ENCODE measurements around the gene ASCC1. TPM values are rescaled to one million over a fixed set of nuclear protein-coding genes. Genes with fewer than 3 reads are reported as not detected.
"Not testable (repeated sequence)": the region's sequence is repeated elsewhere in the genome, so short reads cannot be mapped to it uniquely, and the experiment has no call there.

Gene ASCC1
- total and polyA plus RNA-seq, 8 donors = 5.4 to 26.0 (median 16.0) TPM

DNA sequence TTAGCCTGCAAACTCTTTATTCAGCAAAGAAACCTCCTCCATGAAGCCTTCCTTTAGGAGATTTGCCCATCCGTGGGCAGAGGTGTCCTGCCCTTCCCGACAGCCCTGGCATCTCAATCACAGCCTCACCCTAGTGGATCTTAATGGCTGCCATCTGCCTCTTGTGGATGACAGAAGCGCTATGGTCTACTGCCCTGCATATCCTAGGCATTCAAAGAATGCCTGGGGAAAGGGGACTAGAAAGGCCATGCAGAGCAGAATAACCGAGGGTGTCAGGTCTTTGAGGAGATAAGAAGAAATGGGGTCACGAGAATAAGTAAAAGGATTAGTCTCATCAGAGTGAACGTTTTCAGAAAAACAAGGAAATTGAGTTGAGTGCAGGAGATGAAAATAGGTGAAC lies 70.0 kb downstream of the ASCC1 start:
- 82 to 87% methylated on average over 6 of the region's 6 CpGs for WGBS, 2 donors
- TF ChIP-seq, protein P1, sequence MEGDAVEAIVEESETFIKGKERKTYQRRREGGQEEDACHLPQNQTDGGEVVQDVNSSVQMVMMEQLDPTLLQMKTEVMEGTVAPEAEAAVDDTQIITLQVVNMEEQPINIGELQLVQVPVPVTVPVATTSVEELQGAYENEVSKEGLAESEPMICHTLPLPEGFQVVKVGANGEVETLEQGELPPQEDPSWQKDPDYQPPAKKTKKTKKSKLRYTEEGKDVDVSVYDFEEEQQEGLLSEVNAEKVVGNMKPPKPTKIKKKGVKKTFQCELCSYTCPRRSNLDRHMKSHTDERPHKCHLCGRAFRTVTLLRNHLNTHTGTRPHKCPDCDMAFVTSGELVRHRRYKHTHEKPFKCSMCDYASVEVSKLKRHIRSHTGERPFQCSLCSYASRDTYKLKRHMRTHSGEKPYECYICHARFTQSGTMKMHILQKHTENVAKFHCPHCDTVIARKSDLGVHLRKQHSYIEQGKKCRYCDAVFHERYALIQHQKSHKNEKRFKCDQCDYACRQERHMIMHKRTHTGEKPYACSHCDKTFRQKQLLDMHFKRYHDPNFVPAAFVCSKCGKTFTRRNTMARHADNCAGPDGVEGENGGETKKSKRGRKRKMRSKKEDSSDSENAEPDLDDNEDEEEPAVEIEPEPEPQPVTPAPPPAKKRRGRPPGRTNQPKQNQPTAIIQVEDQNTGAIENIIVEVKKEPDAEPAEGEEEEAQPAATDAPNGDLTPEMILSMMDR (IDR thresholded peaks at IDR 0.05) = no peak
- Histone ChIP-seq H3K9me3 (no peaks in the 10 kb centered on the region), H3K36me3 (no peaks in the 10 kb centered on the region), H3K4me1 (no peaks in the 10 kb centered on the region), H3K27ac (no peak overlapping the region), H3K4me3 (no peak overlapping the region), H3K27me3 (no peaks in the 10 kb centered on the region)
- FAIRE-seq (no peak), ATAC-seq (no peak), DNase-seq (no peak)
- intact Hi-C loops (cut with DNase I) = no loop called here

DNA sequence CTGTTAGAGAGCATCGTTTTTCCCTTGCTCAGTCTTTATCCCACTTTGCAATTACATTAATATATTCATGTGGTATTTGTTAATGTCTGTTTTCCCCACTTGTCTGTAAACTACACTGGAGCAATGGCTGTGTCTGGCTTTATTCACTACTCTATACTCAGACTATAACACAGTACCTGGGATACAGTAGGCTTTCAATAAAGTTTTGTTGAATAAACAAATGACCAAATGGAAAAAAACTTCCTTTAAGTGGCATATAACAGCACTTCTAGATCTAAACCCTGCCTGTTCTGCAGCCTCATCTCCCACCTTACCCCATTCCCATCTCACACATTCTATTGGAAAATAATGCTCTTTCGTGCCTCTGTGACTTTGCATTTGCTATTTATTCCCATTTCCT lies 70.4 kb downstream of the ASCC1 start:
- WGBS, 2 donors = 78 to 80% methylated on average over 2 of the region's 2 CpGs

DNA sequence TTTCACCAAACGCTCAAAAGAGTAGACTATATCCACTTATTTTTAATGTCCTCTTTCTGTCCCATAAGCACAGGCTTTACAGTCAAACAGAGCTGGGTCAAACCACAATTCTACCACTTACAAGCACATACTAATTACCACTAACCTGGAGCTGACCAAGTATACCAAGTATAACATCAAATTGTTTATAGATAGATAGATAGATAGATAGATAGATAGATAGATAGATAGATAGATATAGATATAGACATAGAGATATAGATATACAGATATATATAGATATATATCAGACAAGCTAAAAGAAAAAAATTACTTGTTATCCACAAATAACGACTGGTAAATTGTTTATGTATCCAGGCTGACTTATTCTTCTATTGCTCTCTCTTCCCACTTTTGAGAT lies 75.2 kb downstream of the ASCC1 start:
- Histone ChIP-seq H3K36me3 (no peaks in the 10 kb centered on the region), H3K27ac (no peak overlapping the region), H3K27me3 (no peaks in the 10 kb centered on the region), H3K4me3 (no peak overlapping the region), H3K9me3 (no peaks in the 10 kb centered on the region), H3K4me1 (no peaks in the 10 kb centered on the region)
- WGBS, 2 donors = 90 to 94% methylated on average over 2 of the region's 2 CpGs
- no peak for FAIRE-seq
- no peak for ATAC-seq
- TF ChIP-seq, protein P1 (IDR thresholded peaks at IDR 0.05) = no peak
- intact Hi-C loops (cut with DNase I) = no loop called here
- no peak for DNase-seq

More for the DNA sequence above, 70.4 kb downstream of the ASCC1 start:
- ATAC-seq (no peak), DNase-seq (no peak), FAIRE-seq (no peak)
- Histone ChIP-seq H3K4me1 (no peaks in the 10 kb centered on the region), H3K4me3 (no peak overlapping the region), H3K27me3 (no peaks in the 10 kb centered on the region), H3K27ac (no peak overlapping the region), H3K9me3 (no peaks in the 10 kb centered on the region), H3K36me3 (no peaks in the 10 kb centered on the region)
- intact Hi-C loops (cut with DNase I) = no loop called here
- TF ChIP-seq, protein P1 (IDR thresholded peaks at IDR 0.05) = no peak

DNA sequence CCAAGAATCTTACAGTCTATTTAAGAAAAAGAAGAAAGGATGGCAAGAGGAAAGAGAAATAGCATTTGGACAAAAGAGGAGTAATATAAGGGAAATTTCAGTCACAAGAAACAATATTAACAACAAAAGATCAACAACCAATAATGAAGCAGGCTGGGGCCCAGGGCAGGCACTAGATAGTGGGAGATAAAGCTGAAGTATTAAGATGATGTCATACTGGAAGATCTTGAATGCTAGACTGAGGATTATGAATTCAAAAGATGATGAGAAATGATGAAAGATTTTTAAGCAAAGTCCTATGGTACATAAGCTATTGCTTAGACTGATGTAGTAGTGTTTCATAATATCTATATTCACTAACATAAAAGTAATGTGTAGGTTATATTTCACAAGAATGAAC lies 75.9 kb downstream of the ASCC1 start:
- TF ChIP-seq, protein P1 (IDR thresholded peaks at IDR 0.05) = no peak
- Histone ChIP-seq H3K4me3 (no peak overlapping the region), H3K9me3 (no peaks in the 10 kb centered on the region), H3K36me3 (no peaks in the 10 kb centered on the region), H3K27ac (no peak overlapping the region), H3K27me3 (no peaks in the 10 kb centered on the region), H3K4me1 (no peaks in the 10 kb centered on the region)
- DNase-seq (no peak), FAIRE-seq (no peak), ATAC-seq (no peak)
- intact Hi-C loops (cut with DNase I) = no loop called here

DNA sequence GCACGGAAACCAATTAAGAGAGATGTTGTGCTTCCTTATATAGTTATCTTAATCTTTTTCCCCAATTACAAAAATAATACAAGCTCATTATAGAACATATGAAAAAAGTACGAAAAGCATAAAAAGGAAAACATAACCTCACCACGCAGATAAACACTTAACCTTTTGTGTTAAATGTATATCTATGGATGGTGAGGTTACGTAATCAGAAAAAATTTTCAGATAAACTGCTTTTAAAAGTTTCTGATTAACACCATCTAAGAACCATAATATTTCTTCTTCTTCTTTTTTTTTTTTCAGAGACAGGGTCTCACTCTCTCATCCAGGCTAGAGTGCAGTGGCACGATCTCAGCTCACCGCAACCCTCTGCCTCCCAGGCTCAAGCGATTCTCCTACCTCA lies 78.5 kb downstream of the ASCC1 start:
- TF ChIP-seq, protein P1 (IDR thresholded peaks at IDR 0.05) = no peak
- H3K4me3 ChIP-seq = no peak overlapping the region
- ATAC-seq (no peak), DNase-seq (no peak), FAIRE-seq (no peak)
- no peak overlapping the region for H3K27ac ChIP-seq
- 94 to 97% methylated on average over 7 of the region's 7 CpGs for WGBS, 2 donors
- no peaks in the 10 kb centered on the region for H3K27me3 ChIP-seq
- intact Hi-C loops (cut with DNase I) = loop anchor here in 1 of 3 donors (10.0 kb wide), 1 partner anchor 77 kb away; the partner anchor contains the start of genes ANAPC16 and ASCC1
- no peaks in the 10 kb centered on the region for H3K9me3 ChIP-seq
- H3K36me3 ChIP-seq = no peaks in the 10 kb centered on the region
- H3K4me1 ChIP-seq = no peaks in the 10 kb centered on the region

DNA sequence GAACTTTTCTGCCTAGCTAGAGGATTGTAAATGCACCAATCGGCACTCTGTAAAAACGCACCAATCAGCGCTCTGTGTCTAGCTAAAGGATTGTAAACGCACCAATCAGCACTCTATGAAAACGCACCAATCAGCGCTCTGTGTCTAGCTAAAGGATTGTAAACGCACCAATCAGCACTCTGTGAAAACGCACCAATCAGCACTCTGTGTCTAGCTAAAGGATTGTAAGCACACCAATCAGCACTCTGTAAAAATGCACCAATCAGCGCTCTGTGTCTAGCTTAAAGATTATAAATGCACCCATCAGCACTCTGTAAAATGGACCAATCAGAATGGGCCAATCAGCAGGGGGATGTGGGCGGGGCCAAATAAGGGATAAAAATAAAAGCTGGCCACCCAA lies 79.9 kb downstream of the ASCC1 start:
- not testable (repeated sequence) for H3K9me3 ChIP-seq, DNase-seq, H3K27me3 ChIP-seq, H3K4me3 ChIP-seq, H3K27ac ChIP-seq, ATAC-seq, H3K4me1 ChIP-seq, H3K36me3 ChIP-seq, FAIRE-seq
- intact Hi-C loops (cut with DNase I) = loop anchor here in 1 of 3 donors (10.0 kb wide), 1 partner anchor 79 kb away; the partner anchor contains the start of genes ANAPC16 and ASCC1
- WGBS, 2 donors = 97% methylated on average over 10 of the region's 10 CpGs

All from pancreas (tissue), 10 donors.